Activated CD4-positive, alpha-beta T cell treated with anti-CD3 and anti-CD28 coated beads for 36 hours (primary cell): ENCODE data around the gene MGAT4C. TPM values are rescaled to one million over a fixed set of nuclear protein-coding genes. Genes with fewer than 3 reads are reported as not detected.
"Not testable (repeated sequence)": the region's sequence is repeated elsewhere in the genome, so short reads cannot be mapped to it uniquely, and the experiment has no call there.

Source experiments
- ATAC-seq: fragments of 200-7000 bp; cut with Tn5 transposase; one replicate; pipeline ENCODE4 v1.10.0; 2021; ENCODE audit warnings: mild to moderate bottlenecking, moderate library complexity
- CTCF ChIA-PET: fragments of 350-600 bp; sonication (Branson Sonifier 250); formaldehyde crosslinking; loops from one replicate; lab custom pipeline; 2021; ENCODE audit warnings: antibody characterized with exemption; lab: Charles Lee
- POLR2A ChIA-PET: fragments of 350-600 bp; sonication (Branson Sonifier 250); formaldehyde crosslinking; loops from one replicate; lab custom pipeline; 2021; ENCODE audit warnings: antibody characterized with exemption, inconsistent platforms; lab: Charles Lee
- DNase-seq: peaks from one replicate; pipeline ENCODE4 v3.0.0-alpha.2; 2020
- H3K27ac Mint-ChIP-seq: one replicate; pipeline ENCODE4 v1.8.0; 2021; ENCODE audit warnings: mixed read lengths
- H3K27me3 Mint-ChIP-seq: one replicate; pipeline ENCODE4 v1.8.0; 2021; ENCODE audit warnings: mixed read lengths
- H3K36me3 Mint-ChIP-seq: one replicate; pipeline ENCODE4 v1.8.0; 2021; ENCODE audit warnings: low read depth, mixed read lengths
- H3K4me1 Mint-ChIP-seq: one replicate; pipeline ENCODE4 v1.8.0; 2021; ENCODE audit warnings: mixed read lengths
- H3K4me3 Mint-ChIP-seq: one replicate; pipeline ENCODE4 v1.8.0; 2021; ENCODE audit warnings: mild to moderate bottlenecking, moderate library complexity, mixed read lengths
- H3K9me3 Mint-ChIP-seq: one replicate; pipeline ENCODE4 v1.8.0; 2021; ENCODE audit warnings: low read depth, mixed read lengths
- intact Hi-C, 2 experiments: fragments of 100-400 bp; cut with DNase I in 1 of 2; cut with micrococcal nuclease in 1 of 2; formaldehyde crosslinking; loops; one replicate each; pipeline versions ENCODE4 v1.14.2 to v1.15.1; 2022 to 2024; cut with DNase I, micrococcal nuclease
- total RNA-seq, 2 experiments: library from RNA; stranded (reverse); gene quantifications; one replicate each; pipeline ENCODE4 v1.2.3, GENCODE V29; 2021

MGAT4C gene
- total RNA-seq, 2 experiments from 2014 or later = not detected

- Mint-ChIP-seq H3K36me3 (no peaks in the 10 kb centered on the region), H3K4me1 (no peaks in the 10 kb centered on the region), H3K27me3 (no peaks in the 10 kb centered on the region), H3K9me3 (peaks cover 5% of the 10 kb centered on the region), H3K4me3 (no peak overlapping the region), H3K27ac (no peak overlapping the region)
- intact Hi-C loops = no loop called here
- ChIA-PET CTCF (no interaction called here), POLR2A (no interaction called here)
- ATAC-seq (no peak), DNase-seq (no peak)
Measured at GRCh38 chr12:86170051-86170450, 86.1 kb downstream of the MGAT4C start.

- CTCF ChIA-PET = no interaction called here
- intact Hi-C loops = no loop called here
- H3K27me3 Mint-ChIP-seq = no peaks in the 10 kb centered on the region
Measured at GRCh38 chr12:86158956-86159355, 97.2 kb downstream of the MGAT4C start.

GRCh38 chr12:86154620-86155019, 101.6 kb downstream of the MGAT4C start:
- ATAC-seq (no peak), DNase-seq (no peak)
- intact Hi-C loops = no loop called here
- no peaks in the 10 kb centered on the region for H3K4me1 Mint-ChIP-seq
- H3K9me3 Mint-ChIP-seq = no peaks in the 10 kb centered on the region
- ChIA-PET POLR2A (no interaction called here), CTCF (no interaction called here)
- H3K27me3 Mint-ChIP-seq = no peaks in the 10 kb centered on the region
- no peaks in the 10 kb centered on the region for H3K36me3 Mint-ChIP-seq
- no peak overlapping the region for H3K27ac Mint-ChIP-seq
- H3K4me3 Mint-ChIP-seq = no peak overlapping the region

More at GRCh38 chr12:86158956-86159355, 97.2 kb downstream of the MGAT4C start:
- Mint-ChIP-seq H3K4me1 (no peaks in the 10 kb centered on the region), H3K9me3 (peaks cover 3% of the 10 kb centered on the region), H3K36me3 (no peaks in the 10 kb centered on the region), H3K27ac (no peak overlapping the region), H3K4me3 (no peak overlapping the region)
- no peak for DNase-seq
- POLR2A ChIA-PET = no interaction called here
- ATAC-seq = no peak

GRCh38 chr12:86148612-86149011, 107.6 kb downstream of the MGAT4C start:
- no peaks in the 10 kb centered on the region for H3K9me3 Mint-ChIP-seq
- no peaks in the 10 kb centered on the region for H3K27me3 Mint-ChIP-seq
- CTCF ChIA-PET = no interaction called here

GRCh38 chr12:86148071-86148470, 108.1 kb downstream of the MGAT4C start:
- ChIA-PET POLR2A (no interaction called here), CTCF (no interaction called here)
- H3K4me3 Mint-ChIP-seq = no peak overlapping the region
- no peaks in the 10 kb centered on the region for H3K36me3 Mint-ChIP-seq
- no peak for DNase-seq
- no peaks in the 10 kb centered on the region for H3K4me1 Mint-ChIP-seq
- H3K27me3 Mint-ChIP-seq = no peaks in the 10 kb centered on the region
- H3K27ac Mint-ChIP-seq = no peak overlapping the region
- no peaks in the 10 kb centered on the region for H3K9me3 Mint-ChIP-seq
- intact Hi-C loops = no loop called here
- ATAC-seq = no peak

More at GRCh38 chr12:86148612-86149011, 107.6 kb downstream of the MGAT4C start:
- no peaks in the 10 kb centered on the region for H3K36me3 Mint-ChIP-seq
- no peak overlapping the region for H3K27ac Mint-ChIP-seq
- H3K4me3 Mint-ChIP-seq = no peak overlapping the region
- intact Hi-C loops = no loop called here
- no peak for ATAC-seq
- DNase-seq = no peak
- POLR2A ChIA-PET = no interaction called here
- no peaks in the 10 kb centered on the region for H3K4me1 Mint-ChIP-seq

- no peaks in the 10 kb centered on the region for H3K9me3 Mint-ChIP-seq
- ChIA-PET POLR2A (no interaction called here), CTCF (no interaction called here)
- DNase-seq = no peak
- no peaks in the 10 kb centered on the region for H3K27me3 Mint-ChIP-seq
- no peaks in the 10 kb centered on the region for H3K36me3 Mint-ChIP-seq
- no peak overlapping the region for H3K4me3 Mint-ChIP-seq
- no peaks in the 10 kb centered on the region for H3K4me1 Mint-ChIP-seq
- intact Hi-C loops = no loop called here
- H3K27ac Mint-ChIP-seq = no peak overlapping the region
- ATAC-seq = no peak
Measured at GRCh38 chr12:86145156-86145555, 111.0 kb downstream of the MGAT4C start.

GRCh38 chr12:86143162-86143561, 113.0 kb downstream of the MGAT4C start:
- H3K27me3 Mint-ChIP-seq = no peaks in the 10 kb centered on the region
- H3K4me3 Mint-ChIP-seq = no peak overlapping the region
- no peak overlapping the region for H3K27ac Mint-ChIP-seq
- H3K4me1 Mint-ChIP-seq = no peaks in the 10 kb centered on the region
- H3K9me3 Mint-ChIP-seq = no peaks in the 10 kb centered on the region
- no peak for ATAC-seq
- intact Hi-C loops = no loop called here
- ChIA-PET CTCF (no interaction called here), POLR2A (no interaction called here)
- no peak for DNase-seq
- no peaks in the 10 kb centered on the region for H3K36me3 Mint-ChIP-seq

- CTCF ChIA-PET = no interaction called here
- Mint-ChIP-seq H3K27me3 (no peaks in the 10 kb centered on the region), H3K27ac (no peak overlapping the region), H3K9me3 (peaks cover 4% of the 10 kb centered on the region), H3K36me3 (no peaks in the 10 kb centered on the region), H3K4me3 (no peak overlapping the region), H3K4me1 (no peaks in the 10 kb centered on the region)
- no peak for ATAC-seq
- POLR2A ChIA-PET = no interaction called here
- no peak for DNase-seq
- intact Hi-C loops = no loop called here
Measured at GRCh38 chr12:86139671-86140070, 116.5 kb downstream of the MGAT4C start.

- Mint-ChIP-seq H3K4me3 (no peak overlapping the region), H3K27me3 (no peaks in the 10 kb centered on the region), H3K4me1 (no peaks in the 10 kb centered on the region), H3K9me3 (peaks cover 4% of the 10 kb centered on the region), H3K27ac (no peak overlapping the region), H3K36me3 (no peaks in the 10 kb centered on the region)
- ChIA-PET POLR2A (no interaction called here), CTCF (no interaction called here)
- intact Hi-C loops = no loop called here
- ATAC-seq (no peak), DNase-seq (no peak)
Measured at GRCh38 chr12:86138770-86139169, 117.4 kb downstream of the MGAT4C start.

- H3K4me1 Mint-ChIP-seq = no peaks in the 10 kb centered on the region
- ATAC-seq (no peak), DNase-seq (no peak)
- peaks cover 4% of the 10 kb centered on the region for H3K9me3 Mint-ChIP-seq
- H3K27me3 Mint-ChIP-seq = no peaks in the 10 kb centered on the region
- POLR2A ChIA-PET = no interaction called here
- no peaks in the 10 kb centered on the region for H3K36me3 Mint-ChIP-seq
- no peak overlapping the region for H3K27ac Mint-ChIP-seq
- intact Hi-C loops = no loop called here
- H3K4me3 Mint-ChIP-seq = no peak overlapping the region
- CTCF ChIA-PET = interaction anchor here (0.6 kb wide), 1 partner anchor 9 kb away, joined by 3 read pairs; no protein-coding TSS in a partner anchor
Measured at GRCh38 chr12:86137936-86138335, 118.3 kb downstream of the MGAT4C start.

- Mint-ChIP-seq H3K9me3 (peaks cover 4% of the 10 kb centered on the region), H3K36me3 (no peaks in the 10 kb centered on the region), H3K27ac (no peak overlapping the region), H3K4me3 (no peak overlapping the region), H3K4me1 (no peaks in the 10 kb centered on the region), H3K27me3 (no peaks in the 10 kb centered on the region)
- POLR2A ChIA-PET = no interaction called here
- DNase-seq (no peak), ATAC-seq (no peak)
- intact Hi-C loops = no loop called here
- CTCF ChIA-PET = no interaction called here
Measured at GRCh38 chr12:86134561-86134960, 121.6 kb downstream of the MGAT4C start.

- CTCF ChIA-PET = interaction anchor here (1.4 kb wide), 1 partner anchor 15 kb away, joined by 4 read pairs; no protein-coding TSS in a partner anchor
- ATAC-seq, H3K36me3 Mint-ChIP-seq, POLR2A ChIA-PET, H3K4me1 Mint-ChIP-seq, H3K4me3 Mint-ChIP-seq, intact Hi-C loops, DNase-seq, H3K27me3 Mint-ChIP-seq, H3K9me3 Mint-ChIP-seq, H3K27ac Mint-ChIP-seq: not testable (repeated sequence)
Measured at GRCh38 chr12:86126900-86127299, 129.3 kb downstream of the MGAT4C start.
